ENCODE results near the gene VCAN.
A peak's percentile ranks its signal among the peaks of the same experiment; 100 is the strongest.

The VCAN gene

GRCh38 chr5:83473346-83474160, 2.0 kb downstream of the VCAN start (continued):
- no peak for TF ChIP-seq ZNF707 (tag by site-specific recombination; IDR thresholded peaks at IDR 0.05)
- peak; percentile 67; the same call in 1 of the 2 replicates for TF ChIP-seq ZNF76 (tag by site-specific recombination; IDR thresholded peaks at IDR 0.05; ENCODE audit: borderline replicate concordance, low read depth)
- TF ChIP-seq ZNF571 (tag by site-specific recombination; IDR thresholded peaks at IDR 0.05): no peak
- TF ChIP-seq ZNF146 (tag by site-specific recombination; IDR thresholded peaks at IDR 0.05): no peak
- no peak; the same call in 1 of the 2 replicates for TF ChIP-seq INSM2 (tag by site-specific recombination; IDR thresholded peaks at IDR 0.05)
- peak; percentile 83 for TF ChIP-seq CTCF (tag by site-specific recombination; IDR thresholded peaks at IDR 0.05)
- no peak; the same call in 1 of the 2 replicates for TF ChIP-seq ZNF121 (tag by site-specific recombination; IDR thresholded peaks at IDR 0.05)
- TF ChIP-seq ZNF610 (tag by site-specific recombination; IDR thresholded peaks at IDR 0.05; ENCODE audit: borderline replicate concordance): peak; percentile 78; the same call in 1 of the 2 replicates
- no peak for TF ChIP-seq ZNF221 (tag by site-specific recombination; IDR thresholded peaks at IDR 0.05; ENCODE audit: borderline replicate concordance)
- no peak for TF ChIP-seq ZSCAN23 (tag by site-specific recombination; IDR thresholded peaks at IDR 0.05)
- no peak for TF ChIP-seq ZNF621 (tag by site-specific recombination; IDR thresholded peaks at IDR 0.05)
- peak; percentile 57 for TF ChIP-seq ZNF843 (tag by site-specific recombination; IDR thresholded peaks at IDR 0.05)
- TF ChIP-seq ZNF214 (tag by site-specific recombination; IDR thresholded peaks at IDR 0.05; ENCODE audit: borderline replicate concordance): no peak
- no peak for TF ChIP-seq ZNF623 (tag by site-specific recombination; IDR thresholded peaks at IDR 0.05)
- TF ChIP-seq ZNF391 (tag by site-specific recombination; IDR thresholded peaks at IDR 0.05; ENCODE audit: borderline replicate concordance, low read depth): no peak; the same call in 1 of the 2 replicates
- TF ChIP-seq IKZF3 (tag by site-specific recombination; IDR thresholded peaks at IDR 0.05): peak; percentile 100
- no peak for TF ChIP-seq MEIS1 (CRISPR knock-in tag; IDR thresholded peaks at IDR 0.05; ENCODE audit: borderline replicate concordance)
- peak; percentile 92 for TF ChIP-seq ZNF366 (tag by site-specific recombination; conservative IDR thresholded peaks at IDR 0.05)
- no peak for TF ChIP-seq ZNF785 (tag by site-specific recombination; IDR thresholded peaks at IDR 0.05)
- TF ChIP-seq ZFP37 (tag by site-specific recombination; IDR thresholded peaks at IDR 0.05): 0 out of 2 replicates have a peak, but pooled peaks have one; percentile 9
- TF ChIP-seq ZNF2 (tag by site-specific recombination; IDR thresholded peaks at IDR 0.05): peak; percentile 68
- TF ChIP-seq GFI1B (tag by site-specific recombination; IDR thresholded peaks at IDR 0.05): no peak; the same call in 1 of the 2 replicates
- peak; percentile 89; the same call in 1 of the 2 replicates for TF ChIP-seq ZBTB6 (tag by site-specific recombination; IDR thresholded peaks at IDR 0.05)
- TF ChIP-seq ZNF404 (tag by site-specific recombination; IDR thresholded peaks at IDR 0.05): no peak
- no peak for TF ChIP-seq ZNF148 (tag by site-specific recombination; IDR thresholded peaks at IDR 0.05; ENCODE audit: borderline replicate concordance)
- TF ChIP-seq SCRT1 (tag by site-specific recombination; IDR thresholded peaks at IDR 0.05; ENCODE audit: borderline replicate concordance): no peak
- TF ChIP-seq ATF2 (tag by site-specific recombination; IDR thresholded peaks at IDR 0.05; ENCODE audit: low read depth): no peak
- no peak for TF ChIP-seq GLI4 (tag by site-specific recombination; IDR thresholded peaks at IDR 0.05)
- TF ChIP-seq BCL6B (tag by site-specific recombination; IDR thresholded peaks at IDR 0.05): peak; percentile 96
- TF ChIP-seq ZXDB (tag by site-specific recombination; IDR thresholded peaks at IDR 0.05): peak; percentile 87

Data from HEK293 (cell line).